Testis (tissue), 3 donors: ENCODE data around the gene LRP8. TPM values are rescaled to one million over a fixed set of nuclear protein-coding genes. Genes with fewer than 3 reads are reported as not detected.

Experiments used
- DNase-seq: peaks from one replicate; pipeline ENCODE4 v3.0.0-alpha.2; 2019
- H3K27ac ChIP-seq, 2 donors: fragments of 200-600 bp; sonication (generic); one replicate each; pipeline ENCODE4 v1.5.1; 2019
- H3K27me3 ChIP-seq: fragments of 200-600 bp; sonication (generic); one replicate; pipeline ENCODE4 v1.5.1; 2019
- H3K36me3 ChIP-seq: fragments of 200-600 bp; sonication (generic); one replicate; pipeline ENCODE4 v1.5.1; 2017; ENCODE audit warnings: low read depth; ENCODE audit errors: missing control alignments
- H3K4me1 ChIP-seq: fragments of 200-600 bp; sonication (generic); one replicate; pipeline ENCODE4 v1.5.1; 2019
- H3K4me3 ChIP-seq, 2 donors: fragments of 200-600 bp; sonication (generic); one replicate each; pipeline ENCODE4 v1.5.1; 2017 to 2019
- H3K9me3 ChIP-seq: fragments of 200-600 bp; sonication (generic); one replicate; pipeline ENCODE4 v1.5.1; 2017
- CTCF ChIP-seq, 3 experiments: fragments of 450-650 bp in 2 of 3; fragments of 200-600 bp in 1 of 3; sonication (generic) in 1 of 3; IDR thresholded peaks; one replicate each; pipeline ENCODE4 v1.5.1; 2016 to 2019; ENCODE audit warnings: antibody characterized with exemption in 3 of 3, mild to moderate bottlenecking in 2 of 3, moderate library complexity in 1 of 3
- POLR2A ChIP-seq: fragments of 450-650 bp; IDR thresholded peaks from one replicate; pipeline ENCODE4 v1.6.1; 2017; ENCODE audit warnings: antibody characterized with exemption, mild to moderate bottlenecking, moderate library complexity
- WGBS, 2 donors: methylation state at CpG; one replicate each; pipeline ENCODE4 v1.1.5; 2018; 5-methylcytosine and 5-hydroxymethylcytosine counted together
- intact Hi-C: fragments of 100-400 bp; cut with DNase I; formaldehyde crosslinking; loops from one replicate; pipeline ENCODE4 v1.15.1; 2023; ENCODE audit warnings: low total_unique reads
- polyA plus RNA-seq: library from polyadenylated mRNA; stranded (reverse); fragments of 350-450 nt; fragmentation: Illumina TruSeq; extraction: RNeasy Lipid Tissue Mini Kit (QIAGEN cat#74804); gene quantifications from one replicate; pipeline ENCODE4 v1.2.3, GENCODE V29; 2014; ENCODE audit warnings: low read depth, low replicate concordance; ENCODE audit not compliant: insufficient read depth
- total RNA-seq, 2 donors: library from RNA; depleted of rRNA; stranded (reverse); fragments of >200 nt; gene quantifications; one replicate each; pipeline ENCODE4 v1.2.3, GENCODE V29; 2016

Gene LRP8
- total and polyA plus RNA-seq, 3 donors from 2014 or later, result 64.3 to 253 (median 223) TPM

GRCh38 chr1:53219711-53220110 lies 108.2 kb downstream of the LRP8 start:
- Histone ChIP-seq H3K4me3 (peak overlapping the region; percentile 92 to 93), H3K4me1 (peaks cover 16% of the 10 kb centered on the region), H3K27me3 (no peaks in the 10 kb centered on the region), H3K9me3 (no peaks in the 10 kb centered on the region), H3K36me3 (no peaks in the 10 kb centered on the region), H3K27ac (peak overlapping the region; percentile 97 to 99)
- 11 to 22% methylated on average over 8 of the region's 8 CpGs for WGBS, 2 donors
- TF ChIP-seq POLR2A (no peak), CTCF (IDR thresholded peaks at IDR 0.05) (no peak)
- intact Hi-C loops, result no loop called here
- no peak for DNase-seq

- Histone ChIP-seq H3K9me3 (no peaks in the 10 kb centered on the region), H3K36me3 (no peaks in the 10 kb centered on the region), H3K4me3 (no peak overlapping the region), H3K27me3 (no peaks in the 10 kb centered on the region), H3K4me1 (peaks cover 16% of the 10 kb centered on the region), H3K27ac (no peak overlapping the region)
- no peak for DNase-seq
- intact Hi-C loops, result no loop called here
- TF ChIP-seq POLR2A, result no peak
- no peak for TF ChIP-seq CTCF (IDR thresholded peaks at IDR 0.05)
- 88 to 89% methylated on average over 6 to 7 of the region's 7 CpGs for WGBS, 2 donors
Measured at GRCh38 chr1:53218201-53218600, 109.7 kb downstream of the LRP8 start.

- H3K27ac ChIP-seq, result no peak overlapping the region
- H3K27me3 ChIP-seq, result no peaks in the 10 kb centered on the region
- no peak overlapping the region for H3K4me3 ChIP-seq
- DNase-seq, result no peak
- TF ChIP-seq CTCF (IDR thresholded peaks at IDR 0.05) (no peak), POLR2A (no peak)
- intact Hi-C loops, result no loop called here
- no peaks in the 10 kb centered on the region for H3K9me3 ChIP-seq
- no peaks in the 10 kb centered on the region for H3K36me3 ChIP-seq
- WGBS, 2 donors, result 76 to 80% methylated on average over 5 of the region's 5 CpGs
- peaks cover 6% of the 10 kb centered on the region for H3K4me1 ChIP-seq
Measured at GRCh38 chr1:53214376-53214940, 113.4 kb downstream of the LRP8 start.

GRCh38 chr1:53210954-53211353 lies 116.9 kb downstream of the LRP8 start:
- H3K36me3 ChIP-seq, result no peaks in the 10 kb centered on the region
- no peak overlapping the region for H3K27ac ChIP-seq
- no peak overlapping the region for H3K4me3 ChIP-seq
- TF ChIP-seq POLR2A (no peak), CTCF (IDR thresholded peaks at IDR 0.05) (no peak)
- 94 to 100% methylated on average over 2 to 11 of the region's 11 CpGs for WGBS, 2 donors
- no peaks in the 10 kb centered on the region for H3K27me3 ChIP-seq
- intact Hi-C loops, result no loop called here
- H3K9me3 ChIP-seq, result no peaks in the 10 kb centered on the region
- H3K4me1 ChIP-seq, result no peaks in the 10 kb centered on the region
- DNase-seq, result no peak

GRCh38 chr1:53210352-53210751 lies 117.5 kb downstream of the LRP8 start:
- no peak for TF ChIP-seq POLR2A
- TF ChIP-seq CTCF (IDR thresholded peaks at IDR 0.05), result no peak
- no peak for DNase-seq
- Histone ChIP-seq H3K36me3 (no peaks in the 10 kb centered on the region), H3K4me3 (no peak overlapping the region), H3K9me3 (no peaks in the 10 kb centered on the region), H3K4me1 (no peaks in the 10 kb centered on the region), H3K27me3 (no peaks in the 10 kb centered on the region), H3K27ac (no peak overlapping the region)
- WGBS, 2 donors, result 84 to 92% methylated on average over 7 of the region's 7 CpGs
- intact Hi-C loops, result no loop called here
